GM12801 (cell line): ENCODE data around the gene GPALPP1.

Experiments used
- TF ChIP-seq, protein P1 (sequence below): IDR thresholded peaks from one replicate; pipeline ENCODE4 v1.5.1; 2011; ENCODE audit warnings: control low read depth; ENCODE audit not compliant: insufficient read length; ENCODE audit errors: extremely low read depth

GPALPP1 gene

DNA sequence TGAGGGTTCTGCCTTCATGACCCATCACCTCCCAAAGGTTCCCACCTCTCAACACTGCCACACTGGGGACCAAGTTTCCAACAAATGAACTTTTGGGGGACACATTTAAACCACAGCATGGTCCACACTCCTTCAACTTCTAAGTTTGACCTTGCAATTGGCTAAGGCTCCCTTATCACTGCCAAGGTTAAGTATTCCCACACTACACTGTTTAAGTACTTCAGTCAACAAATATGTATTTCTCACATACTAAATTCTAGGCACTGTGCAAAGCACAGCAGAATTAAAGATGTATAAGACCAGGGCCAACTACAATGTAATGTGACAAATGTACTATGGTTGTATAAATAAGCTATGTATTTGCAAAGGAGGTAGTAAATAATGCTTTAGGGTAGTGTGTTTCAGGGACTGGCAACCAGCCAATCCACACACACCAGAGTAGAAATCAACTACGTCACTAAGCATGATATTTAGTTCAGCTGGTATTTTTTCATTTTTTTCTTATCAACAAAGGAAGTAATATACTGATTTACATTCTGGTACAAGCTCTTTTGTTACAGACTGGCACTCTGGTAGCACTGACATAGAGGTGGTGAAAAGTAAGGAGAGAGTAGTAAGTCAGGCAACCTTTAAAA lies 12.3 kb upstream of the GPALPP1 start:
- TF ChIP-seq, protein P1, sequence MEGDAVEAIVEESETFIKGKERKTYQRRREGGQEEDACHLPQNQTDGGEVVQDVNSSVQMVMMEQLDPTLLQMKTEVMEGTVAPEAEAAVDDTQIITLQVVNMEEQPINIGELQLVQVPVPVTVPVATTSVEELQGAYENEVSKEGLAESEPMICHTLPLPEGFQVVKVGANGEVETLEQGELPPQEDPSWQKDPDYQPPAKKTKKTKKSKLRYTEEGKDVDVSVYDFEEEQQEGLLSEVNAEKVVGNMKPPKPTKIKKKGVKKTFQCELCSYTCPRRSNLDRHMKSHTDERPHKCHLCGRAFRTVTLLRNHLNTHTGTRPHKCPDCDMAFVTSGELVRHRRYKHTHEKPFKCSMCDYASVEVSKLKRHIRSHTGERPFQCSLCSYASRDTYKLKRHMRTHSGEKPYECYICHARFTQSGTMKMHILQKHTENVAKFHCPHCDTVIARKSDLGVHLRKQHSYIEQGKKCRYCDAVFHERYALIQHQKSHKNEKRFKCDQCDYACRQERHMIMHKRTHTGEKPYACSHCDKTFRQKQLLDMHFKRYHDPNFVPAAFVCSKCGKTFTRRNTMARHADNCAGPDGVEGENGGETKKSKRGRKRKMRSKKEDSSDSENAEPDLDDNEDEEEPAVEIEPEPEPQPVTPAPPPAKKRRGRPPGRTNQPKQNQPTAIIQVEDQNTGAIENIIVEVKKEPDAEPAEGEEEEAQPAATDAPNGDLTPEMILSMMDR = no peak

DNA sequence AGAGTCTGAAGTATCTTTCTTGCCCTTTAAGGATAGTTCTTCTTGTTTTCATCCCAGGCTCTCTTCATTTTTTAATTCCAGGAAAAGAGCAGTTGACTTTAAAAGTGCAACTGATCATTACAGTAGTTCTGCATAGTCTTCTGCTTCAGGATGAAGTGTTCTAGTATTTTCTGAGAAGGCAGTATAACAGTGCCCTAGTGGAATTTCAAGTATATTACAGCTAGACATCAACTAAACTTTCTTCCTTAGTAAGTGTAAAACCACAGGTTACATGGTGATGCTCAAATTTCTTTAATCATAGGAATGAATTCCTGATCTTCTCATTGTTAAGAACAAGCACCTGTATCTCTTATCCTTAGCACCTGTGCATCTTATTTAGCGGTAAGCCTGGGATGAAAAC lies 11.0 kb upstream of the GPALPP1 start:
- TF ChIP-seq, protein P1 = no peak

DNA sequence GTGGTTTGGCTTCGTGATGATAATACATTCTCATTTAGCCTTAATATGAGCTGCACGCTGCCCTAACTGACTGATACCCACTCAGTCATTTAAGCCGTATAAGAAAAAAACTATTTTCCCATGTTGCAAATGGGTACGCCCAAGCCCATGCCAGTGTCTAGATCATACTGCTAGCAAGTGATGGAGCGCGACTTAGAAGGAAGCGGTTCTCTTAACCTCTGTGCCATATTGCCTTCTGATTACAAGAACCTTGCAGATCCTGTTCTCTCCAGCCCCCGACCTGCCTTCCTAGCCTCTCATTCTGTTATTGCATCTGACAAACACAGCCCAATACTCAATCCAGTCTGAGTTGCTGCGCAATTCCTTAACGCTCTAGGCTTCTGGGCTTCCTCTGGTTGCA lies 603 bp downstream of the GPALPP1 start:
- TF ChIP-seq, protein P1 = no peak

DNA sequence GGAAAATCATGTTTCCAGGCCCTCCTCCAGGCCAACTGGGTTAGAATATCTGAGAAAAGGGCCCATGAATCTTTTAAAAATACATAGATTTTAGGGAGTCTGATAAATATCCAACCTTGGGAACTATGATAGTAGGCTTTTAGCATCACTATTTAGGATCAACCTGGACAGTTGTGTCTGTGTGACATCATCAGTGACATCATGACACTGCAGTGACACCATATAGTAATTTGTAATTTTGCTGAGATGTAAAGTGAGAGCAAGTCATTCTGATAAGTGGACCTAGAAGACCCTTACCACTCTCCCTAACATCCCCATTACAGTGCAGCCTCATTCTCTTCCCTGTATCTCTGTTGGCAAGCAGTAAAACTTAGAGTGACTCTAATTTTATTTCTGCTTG lies 14.1 kb downstream of the GPALPP1 start:
- TF ChIP-seq, protein P1 = no peak

DNA sequence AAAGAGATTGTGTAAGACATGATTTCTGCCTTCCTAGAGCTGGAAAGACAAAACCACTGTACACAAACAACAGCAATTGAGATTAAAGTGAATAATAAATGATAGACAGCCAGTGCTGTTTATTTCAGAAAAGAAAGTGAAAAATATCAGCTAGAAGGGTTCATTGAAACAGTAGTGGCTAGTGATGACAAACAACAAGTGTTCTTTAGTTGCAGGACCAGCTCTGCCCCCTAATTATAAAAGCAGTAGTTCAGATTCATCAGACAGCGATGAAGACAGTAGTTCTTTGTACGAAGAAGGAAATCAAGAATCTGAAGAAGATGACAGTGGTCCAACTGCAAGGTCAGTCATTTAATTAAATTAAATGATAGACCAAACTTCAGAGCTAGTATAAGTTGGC lies 14.8 kb downstream of the GPALPP1 start:
- TF ChIP-seq, protein P1 = no peak

DNA sequence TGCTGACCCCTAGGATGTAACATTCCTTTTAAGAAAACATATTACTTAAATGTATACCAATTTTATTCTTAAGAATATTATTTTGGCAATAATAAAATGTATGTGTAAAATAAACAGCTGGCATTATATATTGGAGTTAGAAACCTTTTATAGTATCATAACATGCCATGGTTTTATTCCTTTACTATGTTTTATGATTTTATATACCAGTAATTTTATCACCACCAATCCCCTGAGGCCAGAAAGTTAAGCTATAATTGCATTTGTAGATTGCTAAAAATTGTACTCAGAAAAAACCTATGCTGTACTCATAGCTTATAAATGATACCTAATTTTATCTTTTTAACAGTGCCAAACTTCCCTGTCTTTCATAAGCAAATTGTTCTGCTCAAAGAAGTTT lies 17.9 kb downstream of the GPALPP1 start:
- TF ChIP-seq, protein P1 = no peak

DNA sequence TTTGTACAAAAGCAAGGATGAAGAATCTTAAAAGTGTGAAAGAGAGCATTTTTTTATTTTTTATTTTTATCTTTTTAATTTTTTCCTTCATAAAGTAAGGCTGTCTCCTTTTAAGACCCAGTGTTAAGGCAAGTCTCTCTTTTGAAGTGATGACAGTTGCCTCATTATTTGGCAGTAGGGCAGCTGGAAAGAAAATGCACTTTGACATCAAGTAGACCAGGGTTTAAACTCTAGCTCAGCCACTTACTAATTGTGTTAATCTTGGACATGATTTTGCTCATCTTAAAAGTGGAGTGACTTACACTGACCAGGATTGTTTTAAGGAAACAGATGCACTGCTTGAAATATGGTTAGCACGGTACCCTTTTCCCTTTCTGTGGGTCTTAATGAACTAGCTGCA lies 18.5 kb downstream of the GPALPP1 start:
- TF ChIP-seq, protein P1 = no peak
